ENCODE data around the gene INIP.
"Not testable (repeated sequence)": the region's sequence is repeated elsewhere in the genome, so short reads cannot be mapped to it uniquely, and the experiment has no call there.

INIP gene

DNA sequence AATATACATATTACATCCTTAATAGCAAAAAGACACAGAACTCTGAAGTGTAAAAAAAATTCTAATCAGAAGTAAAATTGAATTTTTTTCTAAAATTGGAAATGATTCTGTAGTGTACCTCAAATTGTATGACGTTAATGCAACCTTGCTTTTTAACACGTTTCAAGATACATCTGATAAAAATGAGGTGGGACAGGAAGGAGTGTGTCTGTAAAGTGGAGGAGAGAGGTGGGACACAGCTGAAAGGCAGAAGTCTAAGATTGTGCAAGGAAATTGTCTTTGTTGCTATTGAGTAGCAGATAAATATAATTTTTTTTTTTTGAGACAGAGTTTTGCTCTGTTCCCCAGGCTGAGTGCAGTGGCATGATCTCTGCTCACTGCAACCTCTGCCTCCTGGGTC is 17.0 kb upstream of the INIP start:
- no peak for DNase-seq (ENCODE audit: low spot score)

DNA sequence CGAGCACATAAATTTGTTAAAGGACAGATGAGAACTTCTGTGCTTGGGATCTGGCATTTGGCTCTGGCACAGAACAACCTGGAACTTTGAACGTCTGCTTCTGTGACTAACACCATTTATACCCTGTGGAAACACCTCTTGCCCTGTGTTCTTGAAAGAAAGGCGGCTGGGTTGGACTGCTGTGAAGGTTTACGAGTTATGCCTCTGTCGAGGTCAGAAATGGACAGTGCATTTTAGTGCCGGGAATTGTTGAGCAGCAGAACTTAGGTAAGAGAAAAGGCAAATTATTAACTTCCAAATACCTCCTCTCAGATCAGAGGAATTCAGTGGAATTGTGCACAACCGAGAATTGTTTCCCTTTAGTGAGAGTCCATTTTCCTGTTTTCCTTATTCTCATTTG is 14.1 kb upstream of the INIP start:
- no peak for DNase-seq (ENCODE audit: low spot score)

DNA sequence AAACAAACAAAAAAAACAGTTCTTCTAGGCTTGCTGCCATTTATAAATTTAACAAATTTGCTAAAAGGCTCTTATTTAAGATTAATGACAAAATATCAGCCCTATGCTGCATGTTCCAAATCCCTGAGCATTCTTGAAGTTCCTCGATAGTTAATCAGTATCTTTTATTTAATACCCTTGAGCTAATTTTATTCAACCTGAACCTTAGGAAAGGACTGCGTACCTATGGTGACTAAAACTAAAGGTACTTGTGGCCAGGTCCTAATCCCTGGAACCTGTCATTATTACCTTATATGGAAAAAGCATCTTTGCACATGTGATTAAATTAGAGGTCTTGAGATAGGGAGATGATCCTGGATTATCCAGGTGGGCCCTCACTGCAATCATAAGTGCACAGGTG is 10.5 kb upstream of the INIP start:
- no peak for DNase-seq (ENCODE audit: low spot score)

DNA sequence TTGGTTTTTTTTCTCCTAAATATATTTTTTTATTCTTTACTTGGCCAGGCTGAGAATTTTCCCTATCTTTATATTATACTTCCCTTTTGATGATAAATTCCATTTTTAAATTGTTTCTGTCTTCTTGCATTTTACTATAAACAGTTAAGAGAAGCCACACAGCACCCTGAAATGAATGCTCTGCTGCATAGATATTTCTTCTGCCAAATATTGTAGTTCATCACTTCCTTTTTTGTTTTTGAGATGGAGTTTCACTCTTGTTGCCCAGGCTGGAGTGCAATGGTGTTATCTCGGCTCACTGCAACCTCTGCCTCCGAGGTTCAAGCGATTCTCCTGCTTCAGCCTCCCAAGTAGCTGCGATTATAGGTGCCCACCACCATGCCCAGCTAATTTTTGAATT is 8.5 kb upstream of the INIP start:
- DNase-seq (ENCODE audit: low spot score) = no peak

DNA sequence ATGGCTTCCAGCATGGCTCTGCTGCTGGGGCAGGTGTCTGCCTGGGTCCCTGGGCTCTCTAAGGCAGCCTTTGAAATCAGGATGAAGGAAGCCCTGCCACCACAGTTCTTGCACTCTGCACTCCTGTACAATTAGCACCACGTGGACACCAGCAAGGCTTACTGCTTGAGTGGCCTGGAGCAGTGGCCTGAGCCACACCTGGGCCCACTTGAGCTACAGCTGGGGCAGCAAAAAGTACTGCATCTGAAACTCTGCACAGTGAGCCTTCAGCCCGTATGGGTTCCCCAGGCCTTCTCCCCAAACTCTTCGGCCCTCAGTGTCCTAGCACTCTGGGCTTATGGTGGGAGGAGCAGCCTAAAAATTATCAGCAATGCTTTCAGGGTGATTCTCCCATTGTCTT is 8.0 kb upstream of the INIP start:
- DNase-seq (ENCODE audit: low spot score) = no peak

DNA sequence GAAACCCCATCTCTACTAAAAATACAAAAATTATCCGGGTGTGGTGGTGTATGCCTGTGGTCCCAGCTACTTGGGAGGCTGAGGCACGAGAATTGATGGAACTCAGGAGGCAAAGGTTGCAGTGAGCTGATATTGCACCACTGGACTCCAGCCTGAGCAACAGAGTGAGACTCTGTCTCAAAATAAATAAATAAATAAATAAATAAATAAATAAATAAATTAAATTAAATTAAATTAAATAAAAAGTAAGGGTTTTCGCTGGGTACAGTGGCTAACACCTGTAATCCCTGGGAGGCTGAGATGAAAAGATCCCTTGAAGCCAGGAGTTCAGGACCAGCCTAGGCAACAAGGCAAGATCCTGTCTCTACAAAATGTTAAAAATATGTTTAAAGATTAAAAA is 4.8 kb upstream of the INIP start:
- DNase-seq (ENCODE audit: low spot score) = not testable (repeated sequence)

DNA sequence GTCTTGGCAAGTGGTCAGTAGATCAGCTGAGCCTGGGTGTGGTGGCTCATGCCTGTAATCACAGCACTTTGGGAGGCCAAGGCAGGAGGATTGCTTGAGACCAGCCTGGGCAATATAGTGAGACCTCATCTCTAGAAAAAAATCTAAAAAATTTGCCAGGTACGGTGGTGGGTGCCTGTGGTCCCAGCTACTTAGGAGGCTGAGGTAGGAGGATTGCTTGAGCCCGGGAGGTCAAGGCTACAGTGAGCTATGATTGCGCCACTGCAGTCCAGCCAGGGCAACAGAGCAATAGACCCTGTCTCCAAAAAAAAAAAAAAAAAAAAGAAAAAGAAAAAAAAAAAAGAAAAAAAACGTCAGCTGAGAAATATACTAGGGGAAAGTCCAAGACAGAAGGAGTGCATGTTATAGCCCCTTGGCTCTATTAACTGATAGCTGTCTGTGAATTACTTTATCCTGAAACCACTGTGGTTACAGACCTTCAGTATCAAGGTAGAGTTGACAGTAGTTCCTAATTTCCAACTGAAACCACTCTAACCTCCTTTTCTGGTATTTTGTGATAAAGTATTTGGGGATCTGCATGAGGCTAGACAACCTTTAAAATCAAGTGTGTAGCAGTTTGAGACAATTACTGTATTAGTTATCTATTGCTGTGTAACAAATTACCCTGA is 2.3 kb upstream of the INIP start:
- DNase-seq (ENCODE audit: low spot score) = no peak

DNA sequence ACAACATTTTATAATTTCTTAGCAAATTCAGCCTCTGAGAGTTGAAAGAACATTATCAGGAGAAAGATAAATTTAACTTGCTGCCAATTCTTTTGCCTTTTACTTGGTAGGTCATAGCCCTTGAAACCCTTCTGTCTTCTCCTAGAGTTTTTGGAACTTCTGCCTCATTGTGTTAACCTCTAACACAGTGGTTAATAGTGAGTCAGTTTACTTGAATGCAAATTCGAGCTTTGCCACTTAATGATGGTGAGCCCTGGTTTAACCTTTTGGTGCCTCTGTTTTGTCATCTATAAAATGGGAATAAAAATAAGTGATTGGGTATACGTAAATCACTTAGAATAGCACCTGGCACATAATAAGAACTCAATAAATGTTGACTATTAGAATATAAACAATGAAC is 1.8 kb upstream of the INIP start:
- no peak for DNase-seq (ENCODE audit: low spot score)

DNA sequence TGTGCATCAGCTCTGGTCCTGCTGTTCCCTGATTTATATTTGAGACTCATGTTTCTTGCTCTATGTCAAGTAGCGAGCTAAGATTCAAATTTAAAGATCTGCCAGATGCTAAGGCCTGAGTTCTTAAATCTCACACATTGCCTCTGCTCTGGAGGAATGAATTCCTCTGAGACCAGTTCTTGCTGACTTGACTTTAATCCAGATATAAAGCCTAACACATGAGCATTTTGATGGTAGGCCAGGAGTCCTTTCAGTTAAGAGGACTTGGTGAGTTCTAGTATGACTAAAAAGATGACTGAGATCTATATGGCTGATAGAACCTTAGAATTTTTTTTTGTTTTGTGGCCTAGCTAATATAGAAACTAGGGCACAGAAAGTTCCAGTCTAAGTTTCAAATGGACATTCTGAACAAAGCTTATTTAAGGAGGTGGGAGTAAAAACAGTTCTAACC is 1.3 kb upstream of the INIP start:
- no peak for DNase-seq (ENCODE audit: low spot score)

DNA sequence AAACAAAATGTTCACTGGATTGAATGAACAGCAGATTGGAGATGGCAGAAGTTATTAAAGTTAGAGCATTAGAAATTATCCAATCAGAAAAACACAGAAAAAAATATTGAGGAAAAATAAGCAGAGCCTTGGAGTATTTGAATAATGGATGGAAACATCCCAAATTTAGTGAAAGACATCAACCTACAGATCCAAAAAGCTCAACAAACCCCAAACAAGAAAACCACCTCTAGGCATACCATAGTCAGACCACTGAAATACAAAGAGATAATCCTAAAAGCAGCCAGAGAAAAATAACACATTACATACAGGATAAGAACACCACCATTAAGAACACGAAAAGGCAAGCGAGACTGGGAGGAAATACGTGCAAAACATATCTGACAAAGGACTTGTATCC is 5.2 kb downstream of the INIP start:
- DNase-seq (ENCODE audit: low spot score) = no peak

DNA sequence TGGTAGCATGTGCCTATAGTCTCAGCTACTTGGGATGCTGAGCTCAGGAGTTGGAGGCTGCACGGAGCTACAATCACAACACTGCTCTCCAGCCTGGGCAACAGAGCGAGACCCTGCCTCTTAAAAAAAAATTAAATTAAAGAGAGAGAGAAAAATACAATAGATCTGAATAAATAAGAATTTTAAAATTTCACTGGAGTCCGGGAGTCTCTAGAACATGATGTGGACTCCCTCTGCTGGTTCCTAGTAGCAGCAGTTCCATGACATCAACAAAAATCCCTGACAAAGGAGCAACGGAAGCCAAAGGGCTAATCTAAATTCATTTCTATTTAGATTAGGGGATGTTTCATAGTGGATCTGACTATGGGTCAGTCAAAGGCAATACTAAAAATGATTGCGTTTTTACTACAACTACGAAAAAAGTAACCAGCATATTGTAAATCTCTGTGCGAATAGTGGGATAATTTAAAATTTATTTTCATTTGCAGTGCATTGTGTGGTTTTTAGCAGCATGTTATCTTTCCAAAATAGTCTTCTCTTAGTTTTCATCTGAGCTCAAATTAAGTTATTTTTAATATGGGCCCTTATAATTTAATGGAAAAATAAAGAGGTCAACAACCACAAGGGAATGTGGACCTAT is 6.7 kb downstream of the INIP start:
- no peak for DNase-seq (ENCODE audit: low spot score)

DNA sequence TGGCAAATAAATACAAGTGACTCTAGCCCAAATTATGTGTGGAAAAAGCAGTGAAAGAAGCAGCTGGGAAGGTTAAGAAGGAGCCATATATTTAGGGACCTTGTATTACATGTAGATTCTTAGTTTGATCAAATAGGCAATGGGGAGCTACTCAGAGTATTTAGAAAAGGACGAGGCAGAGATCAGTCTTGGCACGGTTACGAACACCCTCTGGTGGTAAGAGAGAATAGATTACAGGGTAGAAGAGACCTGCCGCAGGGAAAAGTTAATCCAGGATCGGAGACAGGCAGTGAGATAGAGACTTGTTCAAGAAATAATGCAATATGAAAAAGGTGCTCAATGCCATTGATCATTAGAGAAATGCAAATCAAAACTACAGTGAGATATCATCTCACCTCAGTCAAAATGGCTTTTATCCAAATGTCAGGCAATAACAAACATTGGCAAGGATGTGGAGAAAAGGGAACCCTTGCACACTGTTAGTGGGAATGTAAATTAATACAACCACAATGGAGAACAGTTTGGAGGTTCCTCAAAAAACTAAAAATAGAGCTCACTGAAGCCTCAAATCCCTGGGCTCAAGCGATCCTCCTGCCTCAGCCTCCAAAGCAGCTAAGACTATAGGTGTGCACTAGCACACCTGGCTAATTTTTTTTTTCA is 12.0 kb downstream of the INIP start:
- no peak for DNase-seq (ENCODE audit: low spot score)

DNA sequence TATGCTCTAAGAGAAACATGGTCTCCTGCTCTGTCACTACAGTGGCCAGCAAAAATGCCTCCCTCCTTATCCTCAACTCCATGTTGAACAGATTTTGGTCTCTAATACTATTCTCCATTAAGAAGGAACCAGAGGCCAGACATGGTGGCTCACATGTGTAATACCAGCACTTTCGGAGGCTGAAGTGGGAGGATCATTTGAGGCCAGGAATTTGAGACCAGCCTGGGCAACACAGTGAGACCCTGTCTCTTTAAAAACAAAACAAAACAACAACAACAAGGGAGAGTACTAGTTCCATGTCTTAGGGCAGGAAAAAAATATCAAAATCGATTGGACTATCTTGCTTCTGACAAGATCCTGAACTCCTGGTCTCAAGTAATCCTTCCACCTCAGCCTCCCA is 14.6 kb downstream of the INIP start:
- no peak for DNase-seq (ENCODE audit: low spot score)

DNA sequence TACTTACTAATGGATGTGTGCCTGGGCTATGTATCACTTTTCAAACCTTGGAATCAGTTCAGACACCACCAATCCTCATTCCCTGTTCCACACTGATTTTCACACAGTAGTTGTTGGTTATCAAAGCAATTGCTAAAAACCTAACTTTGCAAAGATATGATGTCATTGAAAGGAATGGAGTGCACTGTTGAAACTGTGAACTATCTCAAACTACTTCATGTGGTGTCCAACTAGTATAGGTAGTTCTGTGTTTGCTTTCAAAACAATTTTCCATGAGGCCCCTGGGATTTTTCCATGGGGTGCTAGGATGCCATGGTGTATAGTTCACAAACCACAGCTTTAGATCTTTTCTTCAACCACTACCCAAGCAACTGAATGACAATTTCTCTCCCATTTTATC is 17.8 kb downstream of the INIP start:
- no peak for DNase-seq (ENCODE audit: low spot score)

DNA sequence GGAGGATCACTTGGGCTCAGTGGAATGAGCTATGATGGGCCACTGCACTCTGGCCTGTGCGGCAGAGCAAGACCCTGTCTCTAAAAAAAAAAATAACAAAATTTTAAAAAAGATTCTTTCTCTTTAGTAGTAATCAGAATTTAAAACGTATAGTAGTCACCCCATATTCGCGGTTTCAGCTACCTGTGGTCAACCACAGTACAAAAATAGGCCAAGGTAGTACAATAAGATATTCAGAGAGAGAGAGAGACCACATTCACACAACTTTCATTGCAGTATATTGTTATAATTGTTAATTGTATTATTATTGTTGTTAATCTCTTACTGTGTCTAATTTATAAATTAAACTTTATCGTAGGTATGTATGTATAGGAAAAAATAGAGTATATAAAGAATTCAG is 18.7 kb downstream of the INIP start:
- DNase-seq (ENCODE audit: low spot score) = no peak

DNA sequence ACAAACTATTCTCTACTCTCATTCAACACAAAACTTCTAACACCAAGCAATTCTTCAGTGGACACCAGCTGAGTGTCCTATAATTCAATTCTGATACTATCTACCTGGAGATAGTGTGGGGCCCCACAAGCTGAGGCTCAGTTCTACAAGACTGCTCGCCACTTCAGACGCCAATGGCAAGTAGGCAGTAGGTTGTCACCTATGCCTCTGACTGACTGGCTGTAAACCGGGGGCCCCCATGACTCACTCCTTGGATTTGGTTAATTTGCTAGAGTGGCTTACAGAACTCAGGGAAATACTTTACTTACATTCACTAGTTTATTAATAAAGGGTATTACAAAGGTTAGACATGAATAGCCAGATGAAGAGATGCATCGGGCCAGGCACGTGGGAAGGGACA is 21.5 kb downstream of the INIP start:
- DNase-seq (ENCODE audit: low spot score) = no peak

DNA sequence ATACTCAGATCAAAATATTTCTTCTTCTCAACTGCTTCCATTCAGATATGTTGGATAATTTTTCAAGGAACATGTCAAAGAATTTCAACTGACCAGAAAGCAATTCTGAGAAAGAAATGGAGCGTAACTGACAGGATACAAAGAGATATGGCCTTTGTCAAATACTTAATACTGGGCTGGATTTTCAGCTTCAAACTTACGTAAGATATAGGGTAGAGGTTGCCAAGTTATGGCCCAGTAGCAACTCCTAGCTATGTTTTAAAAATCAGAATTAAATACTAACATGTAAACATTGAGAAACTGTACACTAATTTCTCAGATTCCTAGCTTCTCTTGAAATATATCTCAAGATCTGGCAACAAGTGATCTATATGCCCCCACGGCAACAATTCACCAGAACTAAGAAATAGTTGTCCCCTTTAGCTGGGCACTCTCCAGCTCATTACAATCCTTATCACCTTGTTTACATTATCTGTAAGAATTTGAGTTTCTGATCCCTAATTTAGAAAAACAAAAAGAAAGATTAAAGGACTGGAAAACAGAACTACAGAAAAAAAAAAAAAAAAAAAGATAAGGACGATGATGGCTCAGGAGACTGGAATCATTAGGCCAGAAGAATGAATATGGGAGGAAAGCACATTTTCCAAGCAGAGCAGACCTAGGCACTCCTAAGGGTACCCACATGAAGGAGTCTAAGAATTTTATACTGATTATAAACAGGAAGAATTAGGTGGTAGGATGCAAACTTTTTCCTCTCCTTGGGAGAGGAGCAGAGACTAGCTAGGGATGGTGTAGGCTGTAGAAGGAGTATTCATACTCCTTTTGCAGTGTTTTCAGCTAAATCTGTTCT is 23.0 kb downstream of the INIP start:
- DNase-seq (ENCODE audit: low spot score) = no peak

DNA sequence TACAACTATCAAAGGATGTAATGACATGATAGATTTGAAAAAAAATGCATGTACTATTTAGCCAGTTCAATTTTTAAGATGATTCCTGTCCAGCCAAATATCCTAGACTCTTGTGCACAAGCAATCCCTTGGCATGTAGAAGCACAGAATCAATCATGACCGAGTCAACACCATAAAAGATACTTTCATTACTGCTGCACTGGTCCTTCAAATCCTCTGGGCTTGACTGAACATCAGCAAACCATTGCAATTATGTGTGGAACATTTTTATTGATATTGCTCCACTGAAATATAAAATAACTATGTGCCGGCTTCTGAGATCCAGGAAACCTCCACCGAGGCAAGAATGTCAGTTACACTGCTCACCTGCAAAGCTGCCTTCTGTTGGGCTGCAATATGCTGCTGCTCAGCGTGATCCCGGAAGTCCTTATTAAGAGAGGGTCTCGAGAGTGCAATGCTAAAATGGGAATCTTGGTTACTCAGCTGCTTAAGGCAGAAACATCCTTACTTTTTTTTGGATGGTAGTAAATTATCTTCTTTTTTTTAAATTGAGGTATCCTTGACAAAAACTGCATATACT is 28.7 kb downstream of the INIP start:
- DNase-seq (ENCODE audit: low spot score) = no peak

DNA sequence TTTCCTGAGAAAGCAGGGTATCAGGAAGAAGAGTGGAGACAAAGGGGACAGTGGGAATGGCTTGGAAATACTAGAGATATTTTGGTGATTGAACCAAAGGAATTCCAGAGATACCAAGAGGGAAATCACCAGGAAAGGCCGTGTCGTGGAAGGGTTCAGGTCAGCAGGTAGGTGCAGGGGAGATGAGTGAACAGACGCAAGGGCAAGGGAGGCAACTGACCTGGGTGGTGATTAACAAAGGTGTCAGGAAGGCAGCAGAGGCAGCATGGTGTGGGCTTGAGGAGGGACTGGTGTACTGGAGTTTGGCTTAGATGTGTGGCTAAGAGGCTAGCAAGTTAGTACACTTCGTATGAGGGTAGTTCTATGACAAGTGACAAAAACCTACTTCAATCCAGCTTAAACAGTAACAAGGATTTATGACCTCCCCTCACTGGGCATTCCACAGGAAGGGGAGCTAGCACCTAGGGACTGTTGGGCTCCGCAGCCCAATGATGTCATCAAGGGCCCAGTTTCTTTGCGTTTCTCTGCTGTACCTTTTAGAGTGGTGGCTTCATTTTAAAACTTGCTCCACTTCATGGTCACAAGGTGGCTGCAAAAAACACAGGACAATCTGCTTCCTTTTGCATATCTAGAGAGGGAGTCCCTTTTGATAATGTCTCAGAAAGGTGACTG is 37.0 kb downstream of the INIP start:
- no peak for DNase-seq (ENCODE audit: low spot score)

DNA sequence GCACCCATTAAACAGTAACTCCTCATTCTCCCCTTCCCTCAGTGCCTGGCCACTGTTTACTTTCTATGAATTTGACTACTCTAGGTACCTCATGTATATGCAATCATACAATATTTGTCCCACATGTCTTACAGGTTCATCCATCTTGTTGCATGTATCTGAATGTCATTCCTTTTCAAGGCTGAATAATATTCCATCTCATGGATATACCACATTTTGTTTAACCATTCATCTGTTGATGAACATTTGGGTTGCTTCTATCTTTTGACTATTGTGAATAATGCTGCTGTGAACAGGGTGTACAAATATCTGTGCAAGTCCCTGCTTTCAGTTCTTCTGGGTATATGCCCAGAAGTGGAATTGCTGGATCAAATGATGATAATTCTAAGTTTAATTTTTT is 40.9 kb downstream of the INIP start:
- no peak for DNase-seq (ENCODE audit: low spot score)

DNA sequence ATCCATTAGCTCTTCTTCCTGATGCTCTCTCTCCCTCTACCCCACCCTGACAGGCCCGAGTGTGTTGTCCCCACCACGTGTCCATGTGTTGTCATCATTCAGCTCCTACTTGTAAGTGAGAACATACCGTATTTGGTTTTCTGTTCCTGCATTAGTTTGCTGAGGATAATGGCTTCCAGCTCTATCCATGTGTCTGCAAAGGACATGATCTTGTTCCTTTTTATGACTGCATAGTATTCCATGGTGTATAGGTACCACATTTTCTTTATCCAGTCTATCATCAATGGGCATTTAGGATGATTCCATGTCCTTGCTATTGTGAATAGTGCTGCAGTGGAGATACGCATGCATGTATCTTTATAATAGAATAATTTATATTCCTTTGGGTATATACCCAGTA is 44.7 kb downstream of the INIP start:
- not testable (repeated sequence) for DNase-seq (ENCODE audit: low spot score)

Measured in HuH-7.5 (cell line).